NOMO-1 treated with dmso at 0.1 percent for 144 hours (cell line): ENCODE results near the gene BAG2.

Experiments
- DNase-seq: peaks from one replicate; lab custom pipeline; 2025; ENCODE audit not compliant: unreplicated experiment; lab: John Stamatoyannopoulos, UW

Gene BAG2

DNA sequence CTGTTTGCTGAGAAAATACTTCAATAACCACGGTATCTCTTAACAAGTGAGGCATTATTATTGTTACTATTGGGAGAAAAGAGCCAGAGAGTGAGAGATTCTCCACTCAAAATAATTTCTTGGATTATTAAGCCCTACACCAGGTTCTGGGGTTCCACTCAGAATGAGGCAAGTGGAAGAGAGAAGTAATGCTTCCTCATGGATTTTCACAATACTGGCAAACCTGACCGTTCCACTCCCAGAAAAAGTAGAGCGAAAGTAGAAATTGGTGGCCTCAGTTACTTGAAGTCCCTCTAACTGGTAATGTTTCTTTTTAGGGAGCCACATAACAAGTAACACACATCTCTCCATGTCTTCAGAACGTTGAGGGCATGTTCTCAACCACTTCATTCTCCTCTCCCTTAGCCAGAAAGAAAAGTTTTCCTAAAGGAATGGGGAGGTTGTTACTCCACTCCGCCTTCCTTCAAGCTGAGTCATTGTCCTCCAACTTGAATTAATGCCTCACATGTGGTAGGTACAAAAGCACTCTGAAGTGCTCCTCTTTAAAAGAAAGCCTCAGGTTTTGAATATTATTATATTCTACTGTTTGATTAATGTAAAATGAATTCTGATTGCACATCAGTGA is 1.9 kb downstream of the BAG2 start:
- DNase-seq: no peak

GRCh38 chr6:57174511-57174907 is 2.4 kb downstream of the BAG2 start:
- DNase-seq: no peak

GRCh38 chr6:57177545-57178265 is 5.6 kb downstream of the BAG2 start:
- no peak for DNase-seq

DNA sequence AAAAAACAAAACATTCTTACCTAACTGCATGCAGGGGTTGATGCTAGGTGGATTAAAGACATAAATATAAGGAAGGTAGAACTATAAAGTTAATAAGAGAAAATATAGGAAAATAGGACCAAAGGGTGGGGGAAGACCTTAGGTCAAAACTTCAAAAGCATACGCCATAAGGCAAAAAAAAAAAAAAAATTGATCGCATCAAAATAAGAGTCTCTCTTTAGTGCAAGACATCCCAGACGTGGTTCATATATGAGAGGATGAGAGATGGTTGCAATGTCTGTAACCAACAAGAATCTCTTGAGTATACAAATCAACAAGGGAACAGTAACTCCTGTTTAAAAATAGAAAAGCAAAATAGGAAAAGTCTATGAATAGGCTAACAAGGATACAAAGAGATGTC is 8.5 kb downstream of the BAG2 start:
- DNase-seq: no peak

DNA sequence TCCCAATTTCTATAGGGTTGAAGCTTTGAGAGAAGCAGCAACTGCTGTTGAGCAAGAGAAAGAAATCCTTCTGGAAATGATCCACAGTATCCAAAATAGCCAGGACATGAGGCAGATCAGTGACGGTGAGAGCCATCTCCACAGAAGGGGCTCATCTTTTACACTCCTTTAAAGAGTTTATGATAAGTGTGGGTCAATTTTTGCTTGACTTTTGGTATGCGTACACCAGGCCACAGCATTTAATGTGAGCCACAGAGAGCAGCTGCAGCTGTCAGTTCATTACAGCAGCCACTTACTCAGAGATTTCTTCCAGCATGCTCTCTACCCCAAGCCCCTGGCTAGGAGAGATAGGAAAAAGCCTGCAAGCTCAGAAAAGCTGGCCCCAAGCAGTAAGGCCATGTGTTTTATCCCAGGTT is 9.9 kb downstream of the BAG2 start:
- DNase-seq: no peak

DNA sequence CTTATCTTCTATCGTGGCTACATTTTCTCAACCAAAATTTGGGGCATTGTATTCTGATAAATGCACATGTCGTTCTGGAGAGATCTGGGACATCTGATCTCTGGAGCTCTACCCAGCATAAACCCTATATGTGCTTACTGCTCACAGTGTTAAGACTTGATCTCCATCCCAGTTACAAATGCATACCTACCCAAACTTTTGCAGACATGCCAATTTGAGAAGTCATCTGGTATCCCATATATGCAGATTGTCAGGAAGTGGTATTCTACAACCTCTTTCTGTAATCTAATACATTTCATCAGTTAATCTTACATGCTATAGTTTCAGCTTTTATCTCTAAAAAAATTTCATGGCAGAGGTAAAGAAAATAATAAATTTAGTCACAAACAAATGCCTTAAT is 11.2 kb downstream of the BAG2 start:
- DNase-seq: no peak

GRCh38 chr6:57190140-57190539 is 18.0 kb downstream of the BAG2 start:
- DNase-seq: no peak

DNA sequence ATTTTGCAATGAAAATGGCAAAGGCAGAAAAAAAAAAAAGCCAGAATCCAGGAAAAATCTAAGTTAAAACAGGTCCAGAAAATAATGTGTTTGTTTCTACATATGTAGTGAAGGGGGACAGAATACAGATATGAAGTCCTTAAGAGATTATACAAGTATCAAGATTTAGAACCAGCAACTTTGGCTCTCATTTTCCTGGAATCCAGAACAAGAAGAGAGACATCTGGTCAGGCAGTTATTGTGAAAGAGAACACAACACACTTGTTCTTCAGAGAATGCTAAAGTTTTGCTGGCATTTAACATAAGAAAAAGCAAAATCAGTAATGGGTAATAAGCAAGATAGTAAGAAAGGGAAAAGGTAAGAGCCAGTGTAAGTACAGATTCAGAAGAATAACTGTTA is 21.1 kb downstream of the BAG2 start:
- no peak for DNase-seq

GRCh38 chr6:57195457-57195856 is 23.3 kb downstream of the BAG2 start:
- DNase-seq: no peak

GRCh38 chr6:57198926-57199636 is 27.0 kb downstream of the BAG2 start:
- DNase-seq: no peak

GRCh38 chr6:57201718-57202117 is 29.6 kb downstream of the BAG2 start:
- no peak for DNase-seq

DNA sequence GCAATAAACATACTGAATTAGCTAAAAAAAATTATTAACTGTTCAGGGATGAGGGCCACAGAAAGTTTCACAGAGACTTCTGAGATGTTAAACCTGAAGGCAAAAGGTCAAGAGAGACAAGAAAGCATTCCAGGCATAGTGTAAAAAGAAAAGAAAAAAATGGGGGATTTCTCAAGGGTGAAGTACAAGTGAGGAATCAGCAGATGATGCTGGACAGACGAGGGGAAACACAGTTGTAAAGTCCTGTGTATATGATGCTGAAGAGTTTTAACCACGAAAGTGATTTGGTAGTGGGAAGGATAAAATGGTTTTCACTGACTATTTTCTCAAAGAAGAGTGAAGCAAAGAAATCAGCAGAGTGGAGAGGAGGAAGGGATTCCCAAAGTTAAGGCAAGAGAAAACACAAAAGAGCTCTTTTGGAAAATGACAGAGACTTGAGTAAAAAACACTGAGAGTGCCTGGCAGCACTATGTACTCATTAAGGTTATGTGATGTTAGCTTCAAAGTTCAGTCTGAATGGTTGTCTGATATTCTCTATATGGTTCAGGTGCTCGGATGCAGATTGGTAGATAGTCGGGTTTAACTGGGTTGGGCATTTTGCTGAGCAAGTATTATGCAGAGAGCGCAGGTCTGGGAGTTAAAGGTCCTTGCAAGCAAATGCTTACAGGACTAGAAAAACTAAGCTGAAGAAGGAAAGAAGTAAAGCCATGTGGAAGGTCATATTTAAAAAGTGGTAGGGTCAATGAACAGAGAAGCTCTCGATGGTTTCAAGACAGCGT is 33.6 kb downstream of the BAG2 start:
- DNase-seq: no peak

DNA sequence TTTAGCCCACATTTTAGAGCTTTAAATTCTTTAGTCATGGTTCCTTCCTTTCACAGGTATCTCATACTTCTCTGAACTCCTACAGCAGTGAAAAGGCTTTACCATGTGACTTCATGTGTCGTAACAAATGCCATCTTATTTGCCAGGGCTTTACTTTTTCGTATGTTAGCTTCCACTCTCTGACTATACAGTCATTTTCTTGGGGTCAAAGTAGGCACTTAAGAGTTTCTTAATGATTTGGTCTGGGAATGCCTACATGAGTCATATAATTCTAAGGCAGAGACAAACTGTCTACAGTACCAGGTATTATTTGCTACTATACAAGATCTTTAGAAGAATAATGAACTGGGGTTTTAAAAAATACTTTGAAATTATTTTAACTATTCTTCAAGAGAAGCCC is 35.0 kb downstream of the BAG2 start:
- no peak for DNase-seq

GRCh38 chr6:57207872-57208271 is 35.7 kb downstream of the BAG2 start:
- no peak for DNase-seq

DNA sequence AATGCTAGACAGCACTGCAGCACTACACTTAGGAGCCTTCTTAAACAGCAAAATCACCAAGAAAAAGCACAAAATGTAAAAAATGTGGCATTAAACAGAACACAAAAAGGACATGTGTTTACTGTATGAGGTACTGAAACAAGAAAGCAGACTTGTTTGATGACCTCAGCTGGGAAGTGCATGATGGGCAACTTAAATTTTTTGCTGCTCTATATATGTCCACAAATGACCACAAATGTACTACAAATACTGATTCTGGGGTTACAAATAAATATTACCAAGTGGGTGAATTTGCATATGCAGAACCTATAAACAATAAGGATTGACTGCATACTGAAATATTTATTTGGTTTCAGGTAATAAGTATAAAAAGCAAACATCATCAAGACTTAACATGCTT is 36.9 kb downstream of the BAG2 start:
- DNase-seq: no peak

DNA sequence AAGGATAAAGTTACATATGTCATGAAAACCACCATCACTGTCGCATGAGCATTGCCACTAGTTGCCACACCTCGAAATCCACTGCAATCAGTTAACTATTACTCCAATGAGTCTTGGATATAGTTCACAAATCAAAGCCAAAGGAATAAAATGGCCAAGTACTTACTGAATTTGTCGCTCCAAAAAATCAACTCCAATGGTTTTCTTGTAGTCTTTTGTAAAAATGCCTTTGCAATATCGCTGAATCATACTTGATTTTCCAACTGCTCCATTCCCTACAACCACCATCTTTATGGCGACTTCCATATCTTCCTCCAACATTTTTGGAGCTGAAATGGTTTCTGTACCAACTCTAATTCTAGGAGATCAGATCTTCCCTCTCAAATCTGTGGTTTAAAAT is 37.9 kb downstream of the BAG2 start:
- no peak for DNase-seq

DNA sequence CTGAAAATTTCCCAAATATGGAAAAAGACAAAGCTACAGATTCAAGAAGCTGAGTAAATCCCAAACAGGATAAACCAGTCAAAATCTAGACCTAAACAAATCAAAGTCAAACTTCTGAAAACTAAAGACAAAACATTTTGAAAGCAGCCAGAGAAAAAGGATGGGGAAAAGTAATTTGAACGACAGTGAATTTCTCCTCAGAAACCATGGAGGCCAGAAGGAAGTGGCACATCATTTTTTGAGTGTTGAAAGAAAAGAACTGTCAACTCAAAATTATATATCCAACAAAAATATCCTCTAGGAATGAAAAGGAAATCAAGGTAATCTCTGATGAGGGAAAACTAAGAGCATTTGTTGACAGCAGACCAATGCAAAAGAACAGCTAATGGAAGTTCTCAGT is 43.1 kb downstream of the BAG2 start:
- no peak for DNase-seq

DNA sequence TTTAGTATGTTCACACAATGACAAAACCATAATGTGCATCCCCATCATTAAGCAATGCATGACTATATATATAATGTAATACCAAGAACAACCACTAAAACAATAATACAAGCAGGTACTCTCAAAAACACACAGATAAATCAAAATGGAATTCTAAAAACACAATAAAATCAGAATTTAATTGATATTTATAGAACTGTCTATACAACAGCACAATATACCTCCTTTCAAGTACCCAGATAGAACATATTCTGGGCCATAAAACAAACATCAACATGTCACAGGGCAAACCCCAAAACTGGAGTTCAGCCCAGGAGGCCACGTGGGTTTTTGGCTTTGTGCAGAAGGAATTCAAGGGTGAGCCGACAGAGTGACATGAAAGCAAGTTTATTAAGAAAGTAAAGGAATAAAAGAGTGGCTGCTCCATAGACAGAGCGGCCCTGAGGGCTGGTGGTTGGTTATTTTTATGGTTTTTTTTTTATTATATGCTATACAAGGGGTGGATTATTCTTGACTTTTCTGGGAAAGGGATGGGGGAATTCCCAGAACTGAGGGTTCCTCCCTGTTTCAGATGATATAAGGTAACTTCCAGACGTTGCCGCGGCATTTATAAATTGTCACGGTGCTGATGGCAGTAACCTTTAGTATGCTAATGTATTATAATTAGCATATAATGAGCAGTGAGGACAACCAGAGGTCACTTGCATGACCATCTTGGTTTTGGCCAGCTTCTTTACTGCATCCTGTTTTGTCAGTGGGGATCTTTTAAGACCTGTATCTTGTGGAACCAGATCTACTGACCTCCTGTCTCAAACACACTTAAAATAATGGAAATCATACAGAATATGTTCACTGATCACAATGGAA is 44.3 kb downstream of the BAG2 start:
- DNase-seq: no peak

GRCh38 chr6:57217270-57217669 is 45.1 kb downstream of the BAG2 start:
- no peak for DNase-seq

DNA sequence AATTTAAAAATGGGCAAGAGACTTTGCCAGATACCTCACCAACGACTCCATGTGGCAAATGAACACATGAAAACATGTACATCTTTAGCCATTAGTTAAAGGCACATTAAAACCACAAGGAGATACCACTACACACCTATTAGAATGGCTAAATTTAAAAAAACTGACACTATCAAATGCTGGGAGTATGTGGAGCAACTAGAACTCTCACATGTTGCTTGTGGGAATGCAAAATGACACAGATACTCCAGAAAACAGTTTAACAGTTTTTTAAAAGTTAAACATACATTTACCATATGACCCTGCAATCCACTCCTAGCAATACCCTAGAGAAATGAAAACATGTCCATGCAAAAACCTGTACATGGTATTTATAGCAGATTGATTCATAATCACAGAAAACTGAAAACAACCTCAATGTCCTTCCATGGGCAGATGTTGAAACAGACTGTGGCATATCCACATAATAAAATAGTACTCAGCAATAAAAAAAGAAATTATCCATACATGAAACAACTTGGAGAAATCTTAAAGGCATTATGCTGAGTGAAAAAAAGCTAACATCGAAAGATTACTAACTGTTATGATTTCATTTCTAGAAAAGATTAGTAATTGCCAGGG is 48.1 kb downstream of the BAG2 start:
- no peak for DNase-seq
